Measurements from ENCODE around the gene ADGRF1. TPM values are rescaled to one million over a fixed set of nuclear protein-coding genes. Genes with fewer than 3 reads are reported as not detected.

Gene ADGRF1
- total RNA-seq, 1 experiment from 2014 or later = 39.6 TPM

DNA sequence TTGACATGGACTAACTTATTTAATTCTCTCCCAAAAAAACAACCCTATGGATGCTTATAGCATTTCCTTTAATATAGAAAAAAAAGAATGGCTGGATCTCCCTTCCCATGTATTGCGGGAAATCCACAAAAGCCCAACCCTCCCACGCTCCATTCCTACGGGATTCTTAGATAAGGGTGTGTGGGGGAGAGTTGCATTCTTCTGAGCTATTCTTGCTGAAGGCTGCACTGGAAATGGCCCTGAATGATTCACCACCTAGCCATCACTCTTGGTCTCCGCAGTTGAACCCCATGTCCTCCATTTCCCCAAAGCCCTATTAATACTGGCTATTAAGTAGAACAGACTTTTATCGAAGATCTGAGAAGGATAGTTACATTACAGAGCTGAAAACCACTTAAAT lies 78.5 kb downstream of the ADGRF1 start:
- Histone ChIP-seq H3K9me2 (ENCODE audit: insufficient read depth) (no peaks in the 10 kb centered on the region), H3K9me3 (ENCODE audit: control insufficient read depth in 1 of 2, insufficient read depth in 1 of 2, low read depth in 1 of 2, low read length in 2 of 2) (no peaks in the 10 kb centered on the region), H3K27me3 (ENCODE audit: insufficient read depth, low read length) (no peaks in the 10 kb centered on the region), H4K20me1 (ENCODE audit: insufficient read depth) (no peaks in the 10 kb centered on the region), H3K4me1 (ENCODE audit: control insufficient read depth in 1 of 2, insufficient read depth in 2 of 2, low read length in 2 of 2) (no peaks in the 10 kb centered on the region), H3K79me2 (ENCODE audit: insufficient read depth, low read length) (no peaks in the 10 kb centered on the region), H3K9ac (ENCODE audit: low read length) (no peak overlapping the region), H3K4me3 (replicated peaks in 1 of 2; ENCODE audit: low read depth in 1 of 2, low read length in 2 of 2) (no peak overlapping the region), H3K36me3 (ENCODE audit: control insufficient read depth in 1 of 2, insufficient read depth in 2 of 2, low read length in 2 of 2) (no peaks in the 10 kb centered on the region), H2AFZ (ENCODE audit: low read depth, low read length, poor library complexity, severe bottlenecking) (no peak overlapping the region), H3K4me2 (ENCODE audit: low read length) (no peak overlapping the region), H3K27ac (ENCODE audit: low read depth, low read length) (no peak overlapping the region)
- BruUV-seq (replicated peaks) = no TSS peak
- ATAC-seq (no peak), DNase-seq (ENCODE audit: low read depth, low spot score) (no peak)
- ChIA-PET POLR2A (no interaction called here), RAD21 (ENCODE audit: low non-redundant PET in 1 of 2, low total read pairs in 2 of 2, uncharacterized antibody in 2 of 2, unreplicated experiment in 2 of 2) (no interaction called here), CTCF (no interaction called here)
- TF ChIP-seq EZH2phosphoT487 (IDR thresholded peaks at IDR 0.05; ENCODE audit: borderline replicate concordance) = no peak
- no peak for TF ChIP-seq RAD21 (IDR thresholded peaks at IDR 0.05; ENCODE audit: low read depth)
- no peak for TF ChIP-seq SRF (IDR thresholded peaks at IDR 0.05; ENCODE audit: low read depth)
- TF ChIP-seq EGR1 (IDR thresholded peaks at IDR 0.05; ENCODE audit: low read depth) = no peak
- TF ChIP-seq ATF3 (IDR thresholded peaks at IDR 0.05) = no peak
- TF ChIP-seq POLR2AphosphoS5 (IDR thresholded peaks at IDR 0.05; ENCODE audit: low read depth, low read length) = no peak
- no peak for TF ChIP-seq SIN3A (IDR thresholded peaks at IDR 0.05; ENCODE audit: low read depth)
- no peak for TF ChIP-seq TCF7L2 (IDR thresholded peaks at IDR 0.05; ENCODE audit: borderline replicate concordance, extremely low read depth, insufficient read depth, insufficient read length)
- no peak for TF ChIP-seq POLR2A (IDR thresholded peaks at IDR 0.05; ENCODE audit: borderline replicate concordance, extremely low read depth, insufficient read depth, insufficient read length)
- TF ChIP-seq YY1 (IDR thresholded peaks at IDR 0.05; ENCODE audit: extremely low read depth, insufficient replicate concordance, low read depth, low read length) = no peak
- TF ChIP-seq JUND (IDR thresholded peaks at IDR 0.05) = no peak
- TF ChIP-seq FOSL1 (IDR thresholded peaks at IDR 0.05; ENCODE audit: low read depth) = no peak
- TF ChIP-seq ZFX (IDR thresholded peaks at IDR 0.05) = no peak
- no peak for TF ChIP-seq ZNF274 (IDR thresholded peaks at IDR 0.05; ENCODE audit: low read depth, low read length)
- TF ChIP-seq CEBPB (IDR thresholded peaks at IDR 0.05; ENCODE audit: low read depth) = no peak
- no peak for TF ChIP-seq EZH2 (IDR thresholded peaks at IDR 0.05)
- intact Hi-C loops (cut with micrococcal nuclease) = no loop called here
